Measurements from ENCODE around the gene CENPB.

GRCh38 chr20:3826420-3826819 is 39.9 kb upstream of the CENPB start:
- TF ChIP-seq EZH2 (IDR thresholded peaks at IDR 0.05; ENCODE audit: insufficient read depth, poor library complexity, severe bottlenecking) = no peak
- no peak for TF ChIP-seq EZH2phosphoT487 (IDR thresholded peaks at IDR 0.05; ENCODE audit: insufficient read depth, low read depth)

Measured in GM23248 (cell line).